COLO829 (cell line): ENCODE data around the gene DIABLO.
"Not testable (repeated sequence)": the region's sequence is repeated elsewhere in the genome, so short reads cannot be mapped to it uniquely, and the experiment has no call there.

Experiments
- DNase-seq: peaks from one replicate; pipeline ENCODE4 v3.0.0; 2012; ENCODE audit warnings: low spot score

The DIABLO gene

DNA sequence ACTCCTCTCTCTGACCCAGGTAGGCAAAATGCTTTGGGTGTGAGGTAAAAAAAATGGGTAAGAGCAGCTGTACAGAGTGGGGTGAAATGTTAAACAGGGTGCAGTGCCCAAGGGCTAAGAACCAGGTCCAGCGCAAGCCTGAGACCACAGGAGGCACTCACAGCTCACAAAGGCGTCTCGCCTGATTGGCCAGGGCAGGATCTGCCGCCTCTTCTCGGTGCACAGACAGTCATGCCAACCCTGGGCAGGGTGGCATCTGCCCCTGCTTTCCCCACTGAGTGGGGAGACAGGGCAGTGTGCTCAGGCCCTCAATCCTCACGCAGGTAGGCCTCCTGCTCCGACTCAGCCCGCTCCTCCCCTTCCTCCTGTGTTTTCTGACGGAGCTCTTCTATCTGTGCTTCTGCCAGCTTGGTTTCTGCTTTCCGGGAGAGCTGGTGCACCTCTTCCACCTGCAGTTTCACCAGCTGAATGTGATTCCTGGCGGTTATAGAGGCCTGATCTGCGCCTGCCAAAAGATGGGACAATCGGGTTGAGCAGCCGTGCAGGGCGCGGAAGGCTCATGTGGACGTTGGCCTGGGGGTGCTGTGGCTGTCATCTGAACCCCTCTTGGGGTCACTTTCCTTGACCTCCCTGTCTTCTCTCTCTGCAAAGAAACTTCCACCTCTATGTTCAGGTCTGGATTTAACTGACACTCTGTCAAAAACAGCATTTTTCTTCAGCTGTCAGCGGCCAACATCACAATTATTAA lies 17.6 kb downstream of the DIABLO start:
- no peak for DNase-seq

DNA sequence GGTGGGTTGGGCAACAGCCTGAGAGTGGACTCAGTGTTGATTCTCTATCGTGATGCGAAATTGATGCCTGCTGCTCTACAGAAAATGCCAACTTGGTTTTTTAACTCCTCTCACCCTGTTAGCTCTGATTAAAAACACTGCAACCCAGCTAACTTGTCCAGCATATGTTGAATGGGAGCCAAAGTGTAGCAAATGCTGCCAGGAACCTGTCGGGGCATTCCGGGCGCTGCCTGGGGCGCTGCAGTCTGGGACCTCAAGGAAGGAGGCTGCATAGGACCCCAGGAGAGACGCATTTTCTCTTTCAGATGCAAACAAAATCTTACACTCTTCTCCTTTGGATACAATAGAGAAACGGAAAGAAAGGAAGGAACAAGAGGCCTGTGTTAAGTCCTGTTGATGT lies 18.5 kb downstream of the DIABLO start:
- DNase-seq: no peak

DNA sequence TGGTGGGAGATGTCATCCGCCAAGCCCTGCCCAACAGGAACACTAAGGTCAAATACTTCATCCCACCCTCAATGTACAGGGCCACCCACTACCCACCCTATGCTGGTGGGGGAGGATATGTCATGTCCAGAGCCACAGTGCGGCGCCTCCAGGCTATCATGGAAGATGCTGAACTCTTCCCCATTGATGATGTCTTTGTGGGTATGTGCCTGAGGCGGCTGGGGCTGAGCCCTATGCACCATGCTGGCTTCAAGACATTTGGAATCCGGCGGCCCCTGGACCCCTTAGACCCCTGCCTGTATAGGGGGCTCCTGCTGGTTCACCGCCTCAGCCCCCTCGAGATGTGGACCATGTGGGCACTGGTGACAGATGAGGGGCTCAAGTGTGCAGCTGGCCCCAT lies 18.9 kb downstream of the DIABLO start:
- no peak for DNase-seq

DNA sequence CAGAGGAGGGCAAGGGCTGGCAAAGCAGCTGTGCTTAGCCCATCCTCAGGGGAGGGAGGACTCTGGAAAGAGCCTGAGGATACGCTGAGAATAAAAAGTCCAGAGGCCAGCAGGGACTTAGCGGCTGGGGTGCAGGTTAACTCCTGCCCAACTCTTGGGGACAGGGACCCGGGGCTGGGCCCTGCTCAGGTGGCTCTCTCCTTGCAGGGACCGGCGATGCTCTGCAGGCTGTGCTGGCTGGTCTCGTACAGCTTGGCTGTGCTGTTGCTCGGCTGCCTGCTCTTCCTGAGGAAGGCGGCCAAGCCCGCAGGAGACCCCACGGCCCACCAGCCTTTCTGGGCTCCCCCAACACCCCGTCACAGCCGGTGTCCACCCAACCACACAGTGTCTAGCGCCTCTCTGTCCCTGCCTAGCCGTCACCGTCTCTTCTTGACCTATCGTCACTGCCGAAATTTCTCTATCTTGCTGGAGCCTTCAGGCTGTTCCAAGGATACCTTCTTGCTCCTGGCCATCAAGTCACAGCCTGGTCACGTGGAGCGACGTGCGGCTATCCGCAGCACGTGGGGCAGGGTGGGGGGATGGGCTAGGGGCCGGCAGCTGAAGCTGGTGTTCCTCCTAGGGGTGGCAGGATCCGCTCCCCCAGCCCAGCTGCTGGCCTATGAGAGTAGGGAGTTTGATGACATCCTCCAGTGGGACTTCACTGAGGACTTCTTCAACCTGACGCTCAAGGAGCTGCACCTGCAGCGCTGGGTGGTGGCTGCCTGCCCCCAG lies 19.6 kb downstream of the DIABLO start:
- no peak for DNase-seq

DNA sequence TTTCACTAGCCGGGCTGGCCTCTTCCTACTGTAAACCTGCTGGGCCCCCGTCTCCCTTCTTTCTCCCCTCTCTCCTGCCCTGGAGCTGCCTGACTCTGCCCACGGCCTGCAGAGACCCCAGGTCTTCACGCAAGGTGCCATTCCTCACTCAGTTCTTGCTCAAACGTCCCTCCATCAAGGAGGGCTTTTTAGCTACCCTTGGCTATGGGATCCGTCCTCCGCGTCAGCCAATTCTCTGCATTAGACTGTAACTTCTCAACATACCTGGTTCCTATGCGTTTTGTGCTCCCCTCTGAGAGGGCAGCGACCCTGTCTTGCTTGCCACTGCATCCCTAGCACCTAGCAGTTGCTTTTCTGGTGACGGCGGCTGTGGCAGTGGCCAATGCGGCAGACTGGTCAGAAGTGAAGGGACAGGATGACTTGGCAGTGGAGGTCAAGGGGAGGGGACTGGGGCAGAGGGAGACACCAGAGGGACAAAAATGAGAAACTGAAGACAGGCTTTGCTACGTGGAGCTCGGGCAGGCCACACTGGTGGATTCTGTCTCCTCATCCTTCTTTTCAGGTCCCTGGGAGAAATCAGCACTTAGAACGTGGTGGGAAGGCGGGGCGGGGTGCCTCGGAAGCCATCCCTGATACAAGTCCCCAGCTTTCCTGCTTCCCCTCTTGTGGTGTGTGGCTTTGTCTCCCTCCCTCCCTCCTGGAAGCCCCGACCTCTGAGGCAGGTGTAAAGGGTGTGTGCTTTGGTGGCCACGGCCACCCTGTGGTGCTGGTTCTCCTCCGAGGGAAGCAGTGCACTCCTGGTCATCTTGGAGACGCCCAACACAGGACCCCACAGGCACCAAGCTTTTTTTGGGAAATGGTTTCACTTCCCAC lies 20.6 kb downstream of the DIABLO start:
- DNase-seq: no peak

DNA sequence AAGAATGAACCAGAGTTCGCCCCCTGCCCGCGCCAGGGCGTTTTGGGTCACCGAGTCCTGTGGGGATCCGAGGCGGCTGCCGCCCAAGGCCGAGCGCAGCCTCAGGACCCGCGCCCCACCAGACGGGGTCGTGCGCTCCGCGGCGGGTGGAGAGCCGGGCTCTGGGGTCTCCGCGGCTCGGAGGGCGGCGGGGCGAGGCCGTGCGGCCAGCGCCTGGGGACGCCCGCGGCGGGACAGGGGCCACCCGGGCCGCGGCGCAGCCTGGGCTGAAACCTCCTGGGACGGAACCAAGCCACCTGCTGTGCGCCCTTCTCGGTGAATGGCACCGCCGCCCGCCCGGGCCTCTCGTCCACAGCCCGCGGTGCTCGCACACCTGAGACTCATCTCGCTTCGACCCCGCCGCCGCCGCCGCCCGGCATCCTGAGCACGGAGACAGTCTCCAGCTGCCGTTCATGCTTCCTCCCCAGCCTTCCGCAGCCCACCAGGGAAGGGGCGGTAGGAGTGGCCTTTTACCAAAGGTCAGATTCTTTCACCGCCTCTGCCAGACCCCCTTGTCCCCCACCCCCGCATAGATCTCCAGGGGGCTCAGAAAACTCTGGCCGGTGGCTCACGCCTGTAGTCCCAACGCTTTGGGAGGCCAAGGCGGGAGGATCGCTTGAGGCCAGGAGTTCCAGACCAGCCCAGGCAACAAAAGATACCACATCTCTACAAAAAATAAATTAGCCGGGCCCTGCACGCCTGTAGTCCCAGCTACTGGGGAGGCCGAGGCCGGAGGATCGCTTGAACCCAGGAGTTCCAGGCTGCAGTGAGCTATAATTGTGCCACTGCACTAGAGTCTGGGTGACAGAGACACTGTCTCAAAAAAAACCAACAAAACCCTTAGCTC lies 21.4 kb downstream of the DIABLO start:
- DNase-seq: no peak

DNA sequence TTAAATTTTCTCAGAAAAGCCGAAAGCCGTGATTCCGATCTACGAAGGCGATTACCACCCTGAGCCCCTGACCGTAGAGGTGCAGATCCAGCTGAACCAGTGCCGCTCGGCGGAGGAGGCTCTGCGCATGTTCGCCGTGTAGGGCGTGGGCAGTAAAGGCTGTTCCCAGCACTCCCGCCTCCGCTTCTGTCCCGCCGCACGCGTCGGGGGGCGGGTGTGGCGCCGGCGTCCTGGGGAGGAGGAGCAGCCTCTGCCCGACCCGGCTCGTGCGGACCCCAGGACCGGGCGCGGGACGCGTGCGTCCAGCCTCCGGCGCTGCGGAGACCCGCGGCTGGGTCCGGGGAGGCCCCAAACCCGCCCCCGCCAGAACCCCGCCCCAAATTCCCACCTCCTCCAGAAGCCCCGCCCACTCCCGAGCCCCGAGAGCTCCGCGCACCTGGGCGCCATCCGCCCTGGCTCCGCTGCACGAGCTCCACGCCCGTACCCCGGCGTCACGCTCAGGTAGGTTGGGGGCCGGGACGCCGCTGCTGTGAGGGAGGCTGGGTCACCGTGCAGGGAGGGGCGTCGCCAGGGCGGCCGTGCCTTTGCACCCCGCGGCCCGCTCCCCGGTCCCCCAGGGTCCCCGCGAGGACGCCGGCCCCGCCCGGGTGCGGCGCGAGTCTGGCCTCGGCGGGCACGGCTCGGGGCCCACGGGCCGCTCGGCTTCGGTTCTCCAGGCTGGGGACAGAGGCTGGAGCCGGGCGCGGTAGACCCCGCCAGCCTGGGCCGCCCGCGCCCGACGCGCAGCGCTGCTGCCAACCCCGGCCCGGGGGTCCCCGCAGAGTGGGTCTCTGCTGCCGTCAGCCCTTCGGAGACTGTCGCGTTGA lies 22.3 kb downstream of the DIABLO start, which contains the start of gene B3GNT4:
Gene B3GNT4 (plus strand): TSS at position 409 of the 866 bp plus-strand sequence. CDS start 910 bp downstream, outside the sequence.
- DNase-seq: peak; percentile 36

DNA sequence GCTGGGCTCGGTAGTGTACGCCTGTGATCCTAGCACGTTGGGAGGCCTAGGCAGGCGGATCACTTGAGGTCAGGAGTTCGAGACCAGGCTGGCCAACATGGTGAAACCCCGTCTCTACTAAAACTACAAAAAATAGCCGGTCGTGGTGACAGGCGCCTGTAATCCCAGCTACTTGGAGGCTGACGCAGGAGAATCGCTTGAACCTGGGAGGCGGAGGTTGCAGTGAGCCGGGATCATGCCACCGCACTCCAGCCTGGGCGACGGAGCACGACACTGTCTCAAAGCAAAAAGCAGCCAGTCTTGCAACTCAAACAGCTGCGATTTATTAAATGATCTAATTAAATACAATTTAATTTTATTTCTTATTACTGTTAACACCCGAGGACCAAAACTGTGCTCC lies 23.0 kb downstream of the DIABLO start:
- not testable (repeated sequence) for DNase-seq

DNA sequence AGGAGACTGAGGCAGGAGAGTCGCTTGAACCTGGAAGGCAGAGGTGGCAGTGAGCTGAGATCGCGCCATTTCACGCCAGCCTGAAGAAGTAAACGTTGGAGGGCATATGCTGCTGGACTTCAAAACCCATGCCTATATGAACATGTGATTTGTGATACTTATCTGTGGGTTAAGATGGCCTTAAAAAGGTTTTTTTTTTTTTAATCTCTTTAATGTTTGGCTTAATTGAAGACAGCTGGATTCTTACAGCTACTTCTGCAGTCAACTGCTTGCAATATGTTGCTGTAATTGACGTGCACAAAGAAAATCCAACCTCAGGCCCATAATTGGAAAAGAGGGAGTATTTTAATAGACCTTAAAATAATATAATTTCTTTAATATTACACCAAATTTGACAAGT lies 23.8 kb downstream of the DIABLO start:
- no peak for DNase-seq

DNA sequence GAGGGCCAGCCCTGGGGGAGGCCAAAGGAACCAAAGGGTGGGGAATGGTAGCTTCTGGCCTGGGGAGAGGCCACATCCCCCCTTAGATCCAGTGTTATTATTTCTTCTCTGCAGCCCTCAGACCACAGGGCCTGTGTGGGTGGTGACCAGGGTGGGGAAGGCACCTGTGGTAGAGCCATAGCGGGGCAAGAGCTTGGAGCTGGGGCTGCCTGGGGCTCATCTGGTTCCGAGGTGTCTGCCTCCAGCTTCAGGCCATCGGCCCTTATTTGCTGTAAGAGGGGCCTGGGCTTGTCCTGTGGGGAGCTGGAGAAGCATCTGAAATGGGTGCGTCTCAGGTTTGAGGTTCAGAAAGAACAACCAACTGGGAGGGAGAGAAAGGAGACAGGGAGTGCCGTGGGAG lies 24.5 kb downstream of the DIABLO start:
- no peak for DNase-seq

DNA sequence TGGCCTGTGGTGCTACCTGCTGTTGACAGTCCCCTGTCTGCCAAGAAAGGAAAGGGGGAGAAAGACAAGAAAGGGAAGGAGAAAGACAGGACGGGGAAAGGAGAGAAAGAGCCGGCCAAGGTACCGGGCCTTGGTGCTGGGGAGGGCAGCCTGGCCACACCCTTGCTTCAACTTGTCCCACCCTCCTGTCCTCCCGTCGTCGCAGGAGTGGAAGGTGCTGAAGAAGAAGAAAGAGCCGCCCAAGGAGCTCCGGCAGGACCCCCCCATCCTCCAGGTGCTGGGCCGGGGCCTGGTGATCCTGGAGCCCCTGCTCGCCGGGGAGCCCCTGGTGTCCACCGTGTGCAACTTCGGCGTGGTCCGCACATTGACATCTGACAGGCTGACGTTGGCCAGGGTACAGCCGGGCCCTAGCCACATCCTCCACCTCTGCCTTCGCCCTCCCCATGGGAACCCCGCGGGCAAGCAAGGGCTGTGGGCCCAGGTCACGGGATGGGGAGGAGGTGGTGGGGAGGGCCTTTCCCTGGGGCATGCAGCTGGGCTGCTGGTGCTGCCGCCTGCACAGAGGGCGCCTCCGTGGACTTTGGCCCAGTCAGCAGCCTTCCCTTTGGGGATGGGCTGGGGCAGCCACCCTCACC lies 25.2 kb downstream of the DIABLO start:
- DNase-seq: no peak

DNA sequence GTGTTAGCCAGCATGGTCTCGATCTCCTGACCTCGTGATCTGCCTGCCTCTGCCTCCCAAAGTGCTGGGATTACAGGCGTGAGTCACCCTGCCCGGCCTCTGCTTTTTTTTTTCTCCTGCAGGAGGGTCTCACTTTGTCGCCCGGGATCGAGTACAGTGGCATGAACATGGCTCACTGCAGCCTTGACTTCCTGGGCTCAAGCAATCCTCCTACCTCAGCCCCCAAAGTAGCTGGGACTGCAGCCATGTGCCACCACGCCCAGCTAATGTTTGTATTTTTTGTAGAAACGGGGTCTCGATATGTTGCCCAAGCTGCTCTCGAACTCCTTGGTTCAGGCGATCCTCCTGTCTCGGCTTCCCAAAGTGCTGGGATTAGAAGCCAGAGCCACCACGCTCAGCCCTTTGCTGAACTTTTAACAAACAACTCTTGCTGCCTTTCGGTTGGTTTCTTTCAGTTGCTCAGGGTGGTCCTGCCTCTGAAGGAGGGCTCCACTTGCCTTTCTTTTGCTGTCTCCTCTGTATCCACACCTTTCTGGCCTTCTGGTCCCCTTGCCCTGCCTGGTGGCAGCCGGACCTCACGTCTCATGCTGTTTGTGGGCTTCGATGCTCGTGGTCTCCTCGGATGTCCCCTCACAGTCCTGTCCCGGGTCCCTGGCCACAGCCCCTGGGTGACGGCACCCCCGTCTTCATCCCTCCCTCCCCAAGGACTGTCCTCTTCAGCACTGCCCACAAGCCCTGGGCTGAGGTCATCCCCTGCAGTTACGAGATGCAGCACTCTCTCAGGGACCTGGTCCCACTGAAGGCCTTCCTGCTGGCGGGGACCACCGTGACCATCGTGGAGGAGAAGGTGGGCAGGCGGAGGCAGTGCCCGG lies 26.1 kb downstream of the DIABLO start:
- DNase-seq: no peak

DNA sequence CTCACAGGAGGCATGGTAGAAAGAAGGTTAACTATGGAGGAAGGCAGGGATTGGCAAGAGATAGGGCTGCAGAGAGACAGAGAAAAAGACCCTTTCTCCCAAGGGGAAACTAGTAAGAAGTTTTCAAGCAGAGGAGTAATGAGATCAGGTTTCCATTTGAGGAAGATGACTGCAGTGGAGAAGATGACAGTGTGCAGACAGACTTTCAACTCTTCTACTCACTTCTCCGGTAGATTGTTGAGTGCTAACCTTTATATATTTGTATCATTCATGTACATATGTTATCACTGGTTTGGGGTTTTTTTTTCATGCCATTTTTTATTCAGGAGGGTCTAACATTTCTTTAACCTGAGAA lies 28.3 kb downstream of the DIABLO start:
- DNase-seq: no peak

DNA sequence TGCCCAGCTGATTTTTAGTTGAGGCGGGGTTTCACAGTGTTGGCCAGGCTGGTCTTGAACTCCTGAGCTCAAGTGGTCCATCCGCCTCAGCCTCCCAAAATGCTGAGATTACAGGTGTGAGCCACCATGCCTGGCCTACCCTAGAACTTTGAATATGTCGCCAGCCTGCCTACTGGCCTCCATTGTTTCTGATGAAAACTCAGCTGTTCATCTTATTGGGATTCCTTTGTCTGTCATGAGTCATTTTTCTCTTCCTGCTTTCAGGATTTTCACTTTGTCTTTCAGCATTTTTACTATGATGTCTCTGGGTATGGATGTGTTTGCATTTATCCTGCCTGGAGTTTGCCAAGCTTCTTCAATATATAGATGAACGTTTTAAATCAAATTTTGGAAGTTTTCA lies 30.4 kb downstream of the DIABLO start:
- no peak for DNase-seq

DNA sequence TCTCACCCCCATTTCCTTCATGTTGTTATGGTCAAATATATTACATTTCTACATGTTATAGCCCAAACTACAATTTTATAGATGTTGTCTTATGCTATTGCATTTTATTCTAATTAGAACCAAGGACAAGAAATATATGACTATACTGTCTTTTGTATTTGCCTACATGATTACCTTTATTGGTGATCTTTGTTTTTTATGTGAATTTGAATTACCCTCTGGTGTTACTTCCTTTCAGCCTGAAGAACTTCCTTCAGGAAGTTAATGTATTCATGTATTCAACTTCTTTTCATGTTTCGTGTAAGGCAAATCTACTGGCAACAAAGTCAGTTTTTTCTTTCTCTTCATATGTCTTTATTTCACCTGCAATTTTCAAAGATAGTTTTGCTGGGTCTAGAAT lies 31.0 kb downstream of the DIABLO start:
- DNase-seq: no peak

DNA sequence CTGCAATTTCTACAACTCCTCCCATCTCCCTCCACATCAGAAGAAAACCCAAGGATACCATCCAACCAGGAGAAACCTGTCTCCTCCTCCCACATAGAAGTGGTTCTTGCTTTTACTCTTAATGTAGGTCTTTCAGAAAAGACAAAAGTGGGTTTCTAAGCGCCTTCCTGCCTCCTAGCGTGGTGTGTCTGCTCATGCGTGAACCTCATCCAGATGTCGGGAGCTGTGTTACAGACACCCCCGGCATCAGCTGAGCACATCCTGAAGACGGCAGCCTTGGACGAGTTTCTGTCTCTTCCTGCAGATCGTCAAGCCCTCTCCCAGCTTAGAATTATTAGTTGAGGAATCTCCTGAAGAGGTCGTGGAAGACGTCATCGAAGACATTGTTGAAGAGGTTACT lies 33.4 kb downstream of the DIABLO start:
- no peak for DNase-seq

DNA sequence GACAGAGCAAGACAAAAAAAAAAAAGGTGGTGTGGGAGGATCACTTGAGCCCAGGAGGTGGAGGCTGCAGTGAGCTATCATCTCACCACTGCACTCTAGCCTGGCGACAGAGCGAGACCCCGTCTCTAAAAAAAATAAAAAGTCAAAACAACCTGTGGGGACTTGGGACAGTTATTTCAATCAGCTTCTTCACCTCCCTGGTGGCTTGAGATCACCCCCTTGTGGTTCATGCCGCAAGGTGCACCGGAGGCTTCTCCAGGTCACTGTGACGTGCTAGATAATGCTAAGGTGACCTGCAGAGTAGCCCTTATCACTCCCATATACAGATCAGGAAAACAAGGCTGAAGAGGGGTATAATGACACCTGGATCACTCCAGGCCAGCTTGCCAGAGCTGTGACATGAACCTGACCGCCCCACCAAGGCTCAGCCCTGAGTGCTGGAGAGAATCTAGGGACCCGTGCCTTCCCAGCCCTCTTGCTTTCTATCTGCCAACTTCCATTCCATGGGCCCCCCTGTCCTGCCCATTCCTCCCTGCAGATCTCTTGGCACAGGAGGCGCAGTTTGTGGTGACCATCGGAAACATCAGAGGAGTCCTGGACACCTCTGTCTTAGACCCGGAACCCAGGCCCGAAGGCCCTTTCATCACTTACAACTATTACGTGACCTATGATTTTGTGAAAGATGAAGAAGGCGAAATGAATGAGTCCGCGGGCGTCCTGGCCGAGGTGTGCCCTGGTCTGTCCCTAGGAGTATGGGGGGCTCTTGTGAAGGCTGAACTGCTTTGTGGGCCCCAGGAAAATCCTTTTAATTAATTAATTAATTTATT lies 34.8 kb downstream of the DIABLO start:
- peak; percentile 66 for DNase-seq
